Islet of Langerhans (tissue), 1 donor: ENCODE data around the gene CARD14.
"Not testable (repeated sequence)": the region's sequence is repeated elsewhere in the genome, so short reads cannot be mapped to it uniquely, and the experiment has no call there.

Experiments
- FAIRE-seq: peaks from one replicate; lab custom pipeline; 2011; peaks lifted over from hg19 to GRCh38; lab: Jason Lieb, UNC

Gene CARD14

DNA sequence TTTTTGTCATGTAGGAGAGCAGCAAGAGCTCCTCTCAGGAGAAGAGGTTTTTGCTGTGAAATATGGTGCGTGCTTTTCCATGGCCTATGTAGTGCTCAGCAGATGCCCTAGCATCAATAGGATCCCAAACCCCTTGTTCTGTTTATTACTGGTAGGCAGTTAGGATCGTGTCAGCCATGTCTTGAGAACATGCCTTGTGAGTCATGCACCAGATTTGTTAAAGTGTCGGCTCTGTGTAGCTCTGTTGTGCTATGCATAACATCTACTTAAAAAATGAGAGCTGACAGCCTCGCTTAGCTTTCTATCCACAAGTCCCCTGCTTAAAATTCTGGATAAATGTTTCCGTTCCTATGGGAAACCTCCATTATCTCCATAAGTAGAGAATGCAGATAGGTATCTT, 18.5 kb upstream of the CARD14 start:
- FAIRE-seq, result no peak

GRCh38 chr17:80152081-80152702, 17.6 kb upstream of the CARD14 start:
- no peak for FAIRE-seq

GRCh38 chr17:80153004-80153403, 16.8 kb upstream of the CARD14 start:
- no peak for FAIRE-seq

GRCh38 chr17:80154166-80154565, 15.7 kb upstream of the CARD14 start:
- FAIRE-seq, result no peak

DNA sequence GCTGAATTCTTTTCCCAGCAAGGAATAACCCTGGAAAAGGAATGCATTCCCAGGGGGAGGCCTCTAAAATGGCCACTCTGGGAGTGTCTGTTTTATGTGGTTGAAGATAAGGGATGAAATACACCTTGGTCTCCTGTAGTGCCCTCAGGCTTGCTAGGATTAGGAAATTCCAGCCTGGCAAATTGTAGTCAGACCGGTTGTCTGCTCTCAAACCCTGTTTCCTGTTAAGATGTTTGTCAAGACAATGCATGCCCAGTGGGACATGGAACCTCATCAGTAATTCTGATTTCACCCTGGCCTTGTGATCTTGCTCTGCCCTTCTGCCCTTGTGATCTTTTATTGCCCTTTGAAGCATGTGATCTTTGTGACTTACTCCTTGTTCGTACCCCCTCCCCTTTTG, 14.2 kb upstream of the CARD14 start:
- not testable (repeated sequence) for FAIRE-seq

- no peak for FAIRE-seq
Measured at GRCh38 chr17:80158846-80159245, 11.0 kb upstream of the CARD14 start.

GRCh38 chr17:80160536-80160935, 9.3 kb upstream of the CARD14 start:
- no peak for FAIRE-seq

GRCh38 chr17:80163336-80163735, 6.5 kb upstream of the CARD14 start:
- FAIRE-seq, result no peak

GRCh38 chr17:80164185-80164584, 5.6 kb upstream of the CARD14 start:
- FAIRE-seq, result no peak

GRCh38 chr17:80166446-80166845, 3.4 kb upstream of the CARD14 start:
- no peak for FAIRE-seq

DNA sequence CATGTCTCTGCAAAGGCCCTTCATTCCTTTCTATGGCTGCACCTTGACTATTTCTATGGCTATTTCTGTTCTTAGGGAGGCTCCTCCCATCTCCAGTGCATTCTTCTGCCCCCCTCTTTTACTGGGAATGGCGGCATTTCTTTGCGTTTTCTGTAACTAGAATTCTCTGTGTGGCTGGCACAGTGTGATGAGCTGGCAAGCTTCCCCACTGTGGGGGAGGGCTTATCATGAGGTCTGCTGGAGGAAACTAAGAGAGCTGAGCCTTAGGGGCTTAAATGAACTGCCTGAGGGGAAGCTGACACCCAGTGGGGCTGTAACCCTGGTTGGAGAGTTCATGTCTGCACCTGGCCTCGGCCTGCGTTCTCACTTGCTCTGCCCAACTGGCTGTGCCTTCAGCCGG, 1.5 kb upstream of the CARD14 start:
- FAIRE-seq, result no peak

DNA sequence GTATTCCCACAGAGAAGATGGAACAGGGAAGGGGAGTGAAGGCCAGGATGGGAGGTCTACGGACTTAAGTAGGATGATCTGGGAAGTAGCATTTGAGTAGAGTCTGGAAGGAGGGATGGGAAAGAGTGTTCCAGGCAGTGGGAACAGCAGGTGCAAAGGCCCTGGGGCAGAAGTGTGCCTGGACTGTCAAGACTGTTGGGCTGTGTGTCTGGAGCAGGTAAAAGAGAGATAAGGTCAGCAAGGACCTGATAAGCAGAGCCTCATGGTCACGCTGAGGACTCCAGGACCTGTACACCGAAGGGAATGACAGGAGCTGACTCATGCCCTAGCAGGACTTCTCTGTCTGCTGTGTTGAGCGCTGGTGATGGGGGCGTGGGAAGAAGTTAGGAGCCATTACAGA, 723 bp upstream of the CARD14 start:
- FAIRE-seq, result no peak

DNA sequence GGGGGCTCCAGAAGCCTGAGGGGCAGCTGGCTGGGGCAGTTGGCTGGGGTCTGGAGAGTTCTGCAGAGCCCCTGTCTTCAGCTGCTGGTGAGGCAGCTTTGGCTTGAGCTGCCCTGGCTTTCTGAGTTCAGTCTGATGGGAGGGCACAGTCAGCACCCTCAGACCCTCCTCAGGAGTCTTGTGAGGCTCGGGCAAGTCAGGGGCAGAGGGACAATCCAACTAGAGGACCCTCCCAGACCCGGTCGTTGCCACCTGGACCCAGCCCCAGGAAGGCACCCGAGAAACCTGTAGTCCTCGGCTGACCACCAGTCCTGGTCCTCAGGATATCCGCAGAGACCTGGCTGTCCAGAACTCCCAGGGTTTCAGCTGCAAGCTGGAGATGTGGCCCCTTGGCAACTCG, 1.9 kb downstream of the CARD14 start:
- FAIRE-seq, result no peak

GRCh38 chr17:80173126-80173525, 3.3 kb downstream of the CARD14 start:
- FAIRE-seq, result no peak

GRCh38 chr17:80173916-80174315, 4.1 kb downstream of the CARD14 start:
- no peak for FAIRE-seq

DNA sequence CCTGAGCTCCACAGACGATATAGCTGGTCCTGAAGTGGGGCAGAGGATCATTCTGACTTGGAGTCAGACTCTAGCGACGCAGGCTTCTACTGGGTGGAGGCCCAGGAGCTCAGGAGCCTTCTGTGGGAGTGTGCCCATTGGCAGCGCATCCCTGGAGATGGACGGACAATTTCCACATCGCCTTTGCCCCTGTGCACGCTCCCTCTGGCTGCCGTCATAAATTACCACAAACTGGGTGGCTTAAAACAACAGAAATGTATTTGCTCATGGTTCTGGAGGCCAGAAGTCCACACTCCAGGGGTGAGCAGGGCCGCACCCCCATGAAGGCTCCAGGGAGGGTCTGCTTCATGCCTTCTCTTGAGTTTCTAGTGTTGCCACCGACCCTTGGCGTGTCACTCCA, 6.9 kb downstream of the CARD14 start:
- FAIRE-seq, result no peak

GRCh38 chr17:80177986-80178595, 8.3 kb downstream of the CARD14 start:
- no peak for FAIRE-seq

DNA sequence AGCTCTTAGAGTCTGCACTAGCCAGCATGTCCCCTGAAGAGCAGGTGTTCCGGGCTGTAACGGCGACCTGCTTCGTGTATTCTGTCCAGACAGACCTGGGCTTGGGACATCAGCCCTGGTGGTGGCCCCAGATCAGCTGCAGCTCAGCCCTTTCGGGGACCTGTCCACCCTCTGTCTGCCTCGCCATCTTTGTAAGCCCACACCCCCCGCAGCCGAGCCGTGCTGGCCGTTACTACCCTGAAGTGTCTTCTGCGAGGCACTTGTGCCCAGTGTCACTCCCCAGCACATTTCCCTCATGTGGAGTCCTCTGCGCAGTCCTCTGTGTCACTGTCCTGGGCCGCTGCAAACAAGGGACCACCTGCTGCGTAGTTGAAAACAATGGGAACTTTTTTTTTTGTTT, 10.4 kb downstream of the CARD14 start:
- FAIRE-seq, result no peak

GRCh38 chr17:80181431-80181830, 11.6 kb downstream of the CARD14 start:
- no peak for FAIRE-seq

DNA sequence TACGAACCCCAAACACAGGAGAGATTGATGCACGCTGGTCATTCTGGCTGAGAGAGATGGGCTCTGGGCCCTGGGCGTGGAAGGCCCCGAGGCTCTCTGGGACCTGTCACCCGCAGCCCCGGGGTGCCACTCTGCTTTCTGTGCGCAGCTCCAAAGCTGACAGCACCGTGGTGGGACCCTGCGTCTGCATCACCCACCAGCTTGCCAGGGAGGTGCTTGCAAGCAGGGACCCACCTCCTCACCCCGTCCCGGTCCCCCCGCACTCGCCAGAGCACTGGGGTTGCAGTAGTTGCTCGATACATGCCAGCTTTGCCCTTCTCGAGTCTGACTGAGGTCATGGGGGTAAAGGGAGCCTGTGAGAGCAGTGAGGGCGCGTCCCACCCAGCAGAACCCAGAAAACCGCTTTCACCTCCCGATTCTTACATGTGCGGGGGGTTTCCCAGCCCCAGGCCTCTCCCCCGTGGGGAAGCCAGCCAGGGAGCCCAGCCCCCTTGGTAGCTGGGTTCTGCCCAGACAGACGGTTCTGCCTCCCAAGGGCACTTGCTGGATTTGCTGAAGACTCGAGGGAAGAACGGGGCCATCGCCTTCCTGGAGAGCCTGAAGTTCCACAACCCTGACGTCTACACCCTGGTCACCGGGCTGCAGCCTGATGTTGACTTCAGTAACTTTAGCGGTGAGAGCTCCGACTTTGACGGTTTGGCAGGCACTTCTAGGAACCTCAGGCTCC, 12.5 kb downstream of the CARD14 start:
- FAIRE-seq, result no peak

DNA sequence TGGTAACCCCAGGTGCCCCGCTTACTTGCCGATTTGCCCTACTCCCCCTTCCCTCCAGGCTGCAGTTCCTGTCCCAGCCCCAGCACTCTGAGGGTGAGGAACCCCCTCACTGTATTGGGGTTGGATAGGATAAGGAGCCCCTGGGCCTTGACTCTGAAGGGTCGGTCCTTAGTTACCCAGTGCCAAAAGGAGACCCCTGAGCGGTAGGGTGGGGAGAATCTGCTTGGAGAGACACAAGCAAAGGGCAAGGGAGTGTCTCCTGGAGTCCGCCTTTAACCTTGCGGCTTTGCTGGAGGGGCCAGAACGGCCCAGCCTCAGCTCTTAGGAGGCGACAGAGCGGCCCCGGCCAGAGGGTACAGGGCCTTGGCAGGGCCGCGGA, 13.0 kb downstream of the CARD14 start:
- FAIRE-seq, result no peak

GRCh38 chr17:80183581-80184422, 14.0 kb downstream of the CARD14 start:
- no peak for FAIRE-seq

- no peak for FAIRE-seq
Measured at GRCh38 chr17:80184423-80184714, 14.5 kb downstream of the CARD14 start.
